Fibroblast of skin of scalp (primary cell): Measurements from ENCODE around the gene ZNF469.

Experiments used
- DNase-seq: peaks from one replicate; pipeline ENCODE4 v3.0.0-alpha.2; 2013

Gene ZNF469

DNA sequence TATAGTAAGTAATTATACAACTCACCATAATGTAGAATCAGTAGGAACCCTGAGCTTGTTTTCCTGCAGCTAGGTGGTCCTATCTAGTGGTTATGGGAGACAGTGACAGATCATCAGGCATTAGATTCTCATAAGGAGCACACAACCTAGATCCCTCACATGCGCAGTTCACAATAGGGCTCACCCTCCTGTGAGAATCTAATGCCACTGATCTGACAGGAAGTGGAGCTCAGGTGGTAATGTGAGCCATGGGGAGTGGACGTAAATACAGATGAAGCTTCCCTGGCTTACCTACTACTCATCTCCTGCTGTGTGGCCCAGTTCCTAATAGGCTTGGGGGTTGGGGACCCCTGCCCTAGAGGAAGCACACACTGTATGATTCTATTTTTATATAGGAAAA, 21.8 kb upstream of the ZNF469 start:
- no peak for DNase-seq

DNA sequence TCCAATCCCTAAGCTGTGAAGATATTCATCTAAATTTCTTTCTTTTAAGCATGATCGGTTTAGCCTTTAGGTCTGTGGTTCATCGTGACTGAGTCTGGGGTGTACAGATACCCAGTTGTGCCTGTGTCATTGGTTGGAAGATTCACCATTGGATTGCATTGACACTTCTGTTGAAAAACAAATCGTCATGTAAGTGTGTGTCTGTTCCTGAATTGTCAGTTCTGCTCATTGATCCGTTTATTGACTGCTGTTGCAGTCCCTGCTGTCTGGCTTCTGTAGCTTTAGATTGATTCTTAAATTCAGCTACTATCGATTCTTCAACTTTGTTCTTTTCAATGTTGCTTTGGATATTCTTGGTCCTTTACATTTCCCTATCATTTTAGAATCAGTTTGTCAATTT, 21.0 kb upstream of the ZNF469 start:
- DNase-seq = no peak

DNA sequence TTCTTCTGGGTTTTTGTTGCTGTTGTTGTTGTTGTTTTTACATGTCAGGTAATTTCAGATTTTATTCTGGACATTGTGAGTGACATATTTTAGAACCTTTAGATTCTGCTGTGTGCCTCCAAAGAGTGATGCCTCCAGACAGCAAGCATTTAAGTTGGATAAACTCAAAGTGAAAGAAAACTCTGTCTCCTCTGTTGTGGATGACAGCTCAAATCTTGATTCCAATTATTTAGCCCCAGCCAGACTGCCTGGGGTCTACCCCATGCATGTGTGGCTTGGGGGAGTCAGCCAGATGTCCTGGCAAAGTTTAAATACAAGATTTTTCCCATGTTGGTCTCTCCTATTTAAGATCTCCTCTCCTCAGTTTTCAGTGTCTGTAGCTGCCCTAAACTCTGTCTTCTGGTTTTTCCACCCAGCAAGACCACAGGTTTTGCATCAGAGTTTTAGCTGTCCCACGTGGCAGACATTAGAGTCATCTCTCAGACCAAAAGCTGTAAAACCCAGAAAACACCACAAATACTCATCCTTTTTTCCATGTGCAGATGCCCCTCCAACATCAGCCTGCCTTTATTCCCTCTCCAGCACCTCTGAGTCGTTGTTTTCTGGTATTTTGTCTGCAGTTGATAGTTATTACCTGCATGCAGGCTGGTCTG, 19.4 kb upstream of the ZNF469 start:
- no peak for DNase-seq

DNA sequence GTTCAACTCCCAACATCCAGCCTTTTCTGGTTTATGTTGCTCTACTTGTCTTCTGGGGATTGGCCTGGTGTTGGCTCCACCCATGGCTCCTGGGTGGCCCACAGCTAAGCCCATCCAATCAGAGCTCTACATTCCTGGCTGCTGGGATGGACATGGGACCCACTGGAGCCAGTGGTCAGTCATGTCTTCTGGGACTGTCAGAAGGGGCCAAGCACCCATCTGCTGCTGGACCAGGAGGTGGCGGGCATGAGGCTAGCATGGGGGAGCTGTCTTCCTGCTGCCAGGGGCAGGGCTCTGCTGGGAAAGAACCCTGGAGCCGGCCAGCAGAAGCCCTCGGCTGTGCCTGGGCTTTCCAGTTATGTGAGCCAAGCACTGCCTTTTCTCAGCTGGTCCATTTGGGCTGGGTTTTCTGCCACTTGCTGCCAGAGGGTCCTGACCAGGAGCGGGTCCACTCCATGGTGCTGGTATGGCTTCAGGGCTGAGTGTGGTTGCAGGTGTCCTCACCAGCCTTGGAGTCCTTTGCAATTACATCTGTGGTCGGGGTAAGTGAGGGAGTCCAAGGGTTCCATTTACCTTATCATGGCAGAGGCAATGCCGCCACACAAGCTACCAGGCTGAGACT, 17.4 kb upstream of the ZNF469 start:
- DNase-seq = no peak

DNA sequence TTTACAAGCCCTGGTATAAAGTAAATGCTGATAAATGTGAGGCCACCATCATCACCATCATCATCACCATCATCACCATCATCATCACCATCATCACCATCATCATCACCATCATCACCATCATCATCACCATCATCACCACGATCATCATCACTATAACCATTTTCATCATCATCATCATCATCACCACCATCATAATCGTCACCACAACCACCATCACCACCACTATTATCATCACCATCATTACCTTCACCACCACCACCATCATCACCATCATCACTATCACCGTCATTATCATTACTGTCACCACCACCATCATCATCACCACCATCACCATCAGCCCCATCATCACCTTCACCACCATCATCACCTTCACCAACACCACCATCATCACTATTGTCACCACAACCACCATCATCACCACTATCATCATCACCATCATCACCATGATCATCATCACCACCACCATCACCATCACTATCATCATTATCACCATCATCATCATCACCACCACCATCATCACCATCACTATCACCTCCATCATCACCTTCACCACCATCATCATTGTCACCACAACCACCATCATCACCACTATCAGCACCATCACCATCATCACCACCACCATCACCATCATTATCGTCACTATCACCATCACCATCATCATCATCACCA, 16.6 kb upstream of the ZNF469 start:
- no peak for DNase-seq

DNA sequence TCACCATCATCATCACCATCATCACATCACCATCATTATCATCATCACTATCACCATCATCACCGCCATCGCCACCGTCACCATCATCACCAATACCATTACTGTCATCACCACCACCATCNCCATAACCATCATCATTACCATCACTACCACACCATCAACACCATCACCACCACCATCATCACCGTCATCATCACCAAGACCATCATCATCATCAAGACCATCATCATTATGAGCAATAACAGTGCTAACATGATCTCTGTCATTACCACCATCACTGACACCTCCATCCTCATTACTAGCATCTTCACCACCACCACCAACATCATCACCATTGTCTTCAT, 16.1 kb upstream of the ZNF469 start:
- DNase-seq = no peak

DNA sequence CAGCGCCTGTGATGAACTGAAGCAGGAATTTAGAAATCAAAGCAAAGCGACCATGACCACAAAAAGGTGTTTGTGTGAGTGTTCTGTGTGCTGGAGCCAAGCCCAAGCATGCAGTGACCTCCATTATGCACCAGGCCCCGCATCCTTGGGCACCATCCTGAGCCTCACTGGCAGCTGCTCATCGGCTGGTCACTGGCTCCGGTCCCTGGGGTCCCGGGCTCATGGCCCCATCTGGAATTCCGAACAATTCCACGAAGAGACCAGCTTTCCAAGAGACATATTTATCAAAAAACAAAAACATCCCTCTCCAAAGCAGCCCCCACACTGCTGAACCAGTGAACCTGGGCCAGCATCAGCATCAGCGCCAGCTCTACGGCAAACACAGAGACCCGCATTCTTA, 15.2 kb upstream of the ZNF469 start:
- no peak for DNase-seq

DNA sequence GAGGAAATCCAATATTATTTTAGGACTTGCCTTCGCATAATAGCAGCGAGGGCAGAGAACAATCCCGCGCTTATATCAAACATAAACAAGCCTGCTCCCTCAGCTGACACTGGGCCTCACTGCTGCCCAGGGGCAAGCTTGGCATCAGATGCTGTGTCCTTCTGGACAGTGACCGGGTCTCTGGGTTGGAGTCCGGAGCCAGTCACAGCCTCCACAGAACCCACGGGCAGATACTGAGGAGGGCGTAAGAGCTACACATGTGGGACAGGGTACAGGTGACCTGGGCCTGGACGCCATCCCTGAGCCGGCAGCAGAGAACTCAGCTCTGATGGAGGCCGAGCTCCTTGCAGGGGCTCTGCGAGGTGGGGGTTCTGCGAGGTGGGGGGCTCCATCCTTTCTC, 14.7 kb upstream of the ZNF469 start:
- DNase-seq = no peak

DNA sequence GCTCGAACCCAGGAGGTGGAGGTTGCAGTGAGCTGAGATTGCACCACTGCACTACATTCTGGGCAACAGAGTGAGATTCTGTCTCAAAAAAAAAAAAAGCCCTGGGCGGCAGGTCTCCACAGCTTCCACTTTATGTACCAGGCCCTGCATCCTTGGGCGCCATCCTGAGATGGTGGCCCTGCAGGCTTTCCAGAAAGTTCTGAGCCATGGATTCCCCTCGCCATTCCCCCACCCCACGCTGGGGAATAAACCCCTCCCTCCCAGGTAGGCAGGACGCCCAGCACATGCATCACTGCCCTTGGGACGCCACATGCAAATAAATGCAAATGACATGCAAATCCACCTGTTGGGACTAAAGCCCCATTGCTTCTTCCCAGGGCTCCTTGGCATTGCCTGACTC, 13.8 kb upstream of the ZNF469 start:
- no peak for DNase-seq

DNA sequence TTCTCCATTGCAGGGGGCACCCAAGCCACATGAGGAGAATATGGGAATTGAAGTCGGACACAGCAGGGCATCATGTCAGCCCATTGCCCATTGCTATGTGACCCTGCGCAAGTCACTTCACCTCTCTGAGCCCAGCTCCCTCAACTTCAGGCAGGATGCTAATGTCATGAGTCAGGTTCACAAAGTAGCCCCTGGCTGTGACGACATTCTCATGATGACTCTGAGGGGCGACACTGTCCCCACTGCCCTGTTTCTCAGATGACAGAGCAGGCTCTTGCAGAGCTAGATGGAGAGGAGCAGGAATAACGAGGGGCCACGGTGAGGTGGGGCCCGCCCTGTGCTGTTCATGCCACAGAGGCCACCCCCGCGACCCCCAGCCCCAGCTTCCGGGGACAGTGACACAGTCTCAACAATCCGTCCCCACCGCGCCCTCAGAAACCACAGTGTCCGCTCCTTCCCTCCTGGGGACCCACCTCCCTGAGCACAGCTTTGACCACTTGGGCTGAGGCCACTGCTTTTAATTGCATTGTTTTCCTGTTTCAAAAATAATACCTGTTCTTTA, 13.2 kb upstream of the ZNF469 start:
- no peak for DNase-seq

DNA sequence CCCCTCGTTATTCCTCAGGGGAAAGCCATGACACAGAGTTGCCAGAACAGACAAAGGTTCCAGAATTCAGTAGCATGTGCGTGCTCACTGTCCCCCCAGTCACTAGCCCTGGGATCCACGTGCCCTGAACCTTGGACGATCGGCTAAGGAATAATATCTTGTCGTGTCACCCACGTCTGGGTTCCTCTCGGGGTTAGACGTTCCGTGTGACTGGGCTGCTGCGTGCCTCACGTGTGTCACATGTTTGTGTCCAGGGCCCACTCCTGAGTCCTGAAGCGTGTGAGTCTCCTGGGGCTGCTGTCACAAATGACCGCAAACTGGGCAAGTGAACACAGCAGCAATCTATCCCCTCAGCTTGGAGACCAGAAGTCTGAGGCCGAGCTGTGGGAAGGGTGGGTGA, 12.4 kb upstream of the ZNF469 start:
- DNase-seq = no peak

DNA sequence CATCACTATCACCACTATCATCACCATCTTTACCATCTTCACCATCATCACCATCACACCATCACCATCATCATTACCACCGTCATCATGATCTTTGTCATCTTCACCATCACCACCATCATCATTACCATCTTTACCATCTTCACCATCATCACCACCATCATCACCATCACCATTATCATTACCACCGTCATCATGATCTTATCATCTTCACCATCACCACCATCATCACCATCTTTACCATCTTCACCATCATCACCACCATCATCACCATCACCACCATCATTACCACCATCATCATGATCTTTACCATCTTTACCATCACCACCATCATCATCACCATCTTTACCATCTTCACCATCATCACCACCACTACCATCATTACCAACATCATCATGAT, 10.2 kb upstream of the ZNF469 start:
- no peak for DNase-seq

DNA sequence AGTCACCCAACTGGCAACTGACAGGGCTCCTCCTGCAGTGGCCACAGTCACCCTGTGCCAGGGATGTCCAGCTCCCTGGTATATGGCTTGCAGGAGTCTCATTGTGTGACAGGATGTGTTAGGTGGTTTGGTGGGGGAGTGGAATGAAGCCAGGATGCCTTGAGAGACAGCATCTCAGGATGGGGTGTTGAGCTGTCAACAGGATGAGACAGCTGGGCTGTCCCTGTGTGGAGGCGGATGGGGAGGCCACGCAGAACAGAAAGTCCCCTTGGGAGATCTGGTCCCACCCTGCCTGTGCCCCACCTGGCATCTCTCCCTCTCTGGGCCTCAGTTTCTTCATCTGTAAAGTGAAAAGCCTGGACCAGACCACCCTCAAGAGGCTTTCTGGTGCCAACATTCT, 9.5 kb upstream of the ZNF469 start:
- DNase-seq = no peak

DNA sequence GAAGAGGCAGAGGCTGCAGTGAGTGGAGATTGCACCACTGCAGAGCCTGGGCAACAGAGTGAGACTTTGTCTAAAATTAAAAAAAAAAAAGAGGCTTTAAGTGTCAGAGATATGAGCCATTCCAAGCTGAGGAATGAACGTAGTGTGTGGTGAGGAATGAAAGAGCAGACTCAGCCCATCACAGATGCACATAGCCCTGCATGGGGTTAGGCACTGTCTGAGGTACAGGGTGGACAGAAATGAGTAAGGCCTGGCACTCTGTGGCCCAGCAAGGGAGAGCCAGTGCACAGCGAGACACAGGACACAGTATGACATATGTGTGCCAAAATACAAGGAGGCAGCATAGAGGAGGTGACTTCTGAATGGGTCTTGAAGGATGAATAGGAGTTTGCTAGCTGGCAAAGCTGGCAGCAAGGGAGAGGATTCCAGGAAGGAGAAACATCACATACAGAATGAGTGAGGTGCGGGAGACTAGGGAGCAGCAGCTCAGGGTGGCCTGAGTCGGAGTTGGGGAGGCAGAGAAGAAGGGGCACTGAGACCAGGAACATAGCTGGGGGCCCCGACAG, 8.7 kb upstream of the ZNF469 start:
- no peak for DNase-seq

DNA sequence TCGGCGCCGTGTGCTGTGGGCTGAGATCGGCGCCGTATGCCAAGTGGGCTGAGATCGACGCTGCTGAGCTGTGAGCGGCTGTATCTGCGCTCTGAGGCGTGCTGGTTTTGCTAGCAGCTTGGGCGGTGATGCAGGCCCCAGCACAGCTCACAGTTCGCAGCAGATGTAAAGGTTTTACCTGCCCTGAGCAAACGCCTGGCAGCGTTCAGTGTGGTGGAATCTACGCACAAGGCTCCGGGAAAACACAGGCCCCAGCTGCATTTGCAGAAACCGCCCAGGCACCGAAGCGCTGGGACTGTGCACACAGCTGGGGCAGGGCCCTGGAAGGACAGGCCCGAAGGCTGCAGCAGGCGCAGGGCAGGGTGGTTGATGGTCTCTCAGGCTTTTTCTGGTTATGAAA, 8.0 kb upstream of the ZNF469 start:
- no peak for DNase-seq

DNA sequence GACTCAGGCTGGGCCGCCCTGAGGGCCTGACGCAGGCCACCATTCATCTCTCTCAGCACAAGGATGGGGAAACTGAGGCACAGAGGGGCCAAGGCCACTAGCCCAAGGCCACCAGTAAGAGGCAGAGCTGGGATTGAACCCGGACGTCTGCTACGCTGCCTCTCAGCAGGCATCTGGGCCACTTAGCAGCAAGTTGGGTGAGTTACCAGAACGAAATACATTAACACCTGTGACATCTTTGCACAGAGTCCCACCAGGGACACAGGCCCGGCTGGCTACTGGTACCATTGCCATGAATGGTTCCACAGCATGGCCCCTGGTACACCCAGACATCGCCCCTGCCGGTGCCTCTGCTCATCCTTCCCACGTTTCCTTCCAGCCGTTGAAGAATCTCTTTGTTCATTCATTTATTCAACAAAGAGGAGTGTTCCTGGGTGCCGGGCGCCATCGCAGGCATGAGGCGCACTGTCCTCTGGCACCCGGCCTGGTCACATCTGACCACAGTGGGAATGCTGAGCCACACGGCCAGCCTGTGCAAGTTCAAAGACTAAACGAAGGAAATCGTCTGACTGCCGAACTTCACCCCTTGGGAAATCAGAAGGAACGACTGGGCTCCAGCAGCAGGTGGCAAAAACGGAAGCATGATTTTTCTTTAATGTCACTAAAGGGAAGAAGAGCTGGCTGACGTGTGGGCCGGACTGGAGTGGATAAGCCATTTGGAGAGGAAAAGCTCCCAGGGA, 7.4 kb upstream of the ZNF469 start:
- no peak for DNase-seq

DNA sequence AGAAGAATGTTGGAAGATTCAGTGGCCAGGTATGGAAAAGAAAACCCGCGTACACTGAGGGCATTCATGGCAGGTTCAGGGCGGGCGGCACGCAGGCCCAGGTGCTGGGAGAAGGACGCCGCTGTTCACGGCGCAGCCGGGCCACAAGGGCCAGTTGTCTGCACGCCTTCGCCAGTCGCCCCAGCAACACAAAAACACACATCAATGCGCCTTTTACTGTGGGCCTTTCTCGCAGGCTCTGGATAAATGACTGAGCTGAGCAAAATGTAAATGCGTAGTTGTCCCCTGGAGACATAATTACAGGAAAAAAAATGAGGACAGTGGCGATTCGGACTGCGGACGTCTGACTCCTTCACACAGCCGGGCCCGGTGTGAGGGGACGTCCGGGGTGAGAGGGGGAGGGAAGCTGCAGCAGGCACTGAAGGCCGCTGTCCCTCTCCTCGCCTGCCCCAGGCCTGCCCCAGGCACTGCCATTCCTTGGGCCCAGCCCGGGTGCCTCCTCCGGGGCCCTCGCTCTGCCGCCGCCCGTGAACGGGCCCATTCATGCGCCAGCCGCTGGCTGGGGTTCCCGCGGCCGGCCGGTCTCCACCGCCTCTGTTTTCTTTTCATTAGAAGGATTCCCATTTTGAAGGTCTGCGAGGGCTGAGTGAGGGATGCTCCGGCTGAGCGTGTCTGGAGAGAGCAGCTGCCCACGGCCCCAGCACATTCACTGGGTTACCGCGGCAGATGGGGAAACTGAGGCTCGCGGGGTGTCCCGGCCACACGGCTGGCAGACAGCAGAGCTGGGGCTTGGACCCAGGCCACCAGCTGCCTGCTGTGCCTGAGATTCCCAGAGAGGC, 6.5 kb upstream of the ZNF469 start:
- no peak for DNase-seq

DNA sequence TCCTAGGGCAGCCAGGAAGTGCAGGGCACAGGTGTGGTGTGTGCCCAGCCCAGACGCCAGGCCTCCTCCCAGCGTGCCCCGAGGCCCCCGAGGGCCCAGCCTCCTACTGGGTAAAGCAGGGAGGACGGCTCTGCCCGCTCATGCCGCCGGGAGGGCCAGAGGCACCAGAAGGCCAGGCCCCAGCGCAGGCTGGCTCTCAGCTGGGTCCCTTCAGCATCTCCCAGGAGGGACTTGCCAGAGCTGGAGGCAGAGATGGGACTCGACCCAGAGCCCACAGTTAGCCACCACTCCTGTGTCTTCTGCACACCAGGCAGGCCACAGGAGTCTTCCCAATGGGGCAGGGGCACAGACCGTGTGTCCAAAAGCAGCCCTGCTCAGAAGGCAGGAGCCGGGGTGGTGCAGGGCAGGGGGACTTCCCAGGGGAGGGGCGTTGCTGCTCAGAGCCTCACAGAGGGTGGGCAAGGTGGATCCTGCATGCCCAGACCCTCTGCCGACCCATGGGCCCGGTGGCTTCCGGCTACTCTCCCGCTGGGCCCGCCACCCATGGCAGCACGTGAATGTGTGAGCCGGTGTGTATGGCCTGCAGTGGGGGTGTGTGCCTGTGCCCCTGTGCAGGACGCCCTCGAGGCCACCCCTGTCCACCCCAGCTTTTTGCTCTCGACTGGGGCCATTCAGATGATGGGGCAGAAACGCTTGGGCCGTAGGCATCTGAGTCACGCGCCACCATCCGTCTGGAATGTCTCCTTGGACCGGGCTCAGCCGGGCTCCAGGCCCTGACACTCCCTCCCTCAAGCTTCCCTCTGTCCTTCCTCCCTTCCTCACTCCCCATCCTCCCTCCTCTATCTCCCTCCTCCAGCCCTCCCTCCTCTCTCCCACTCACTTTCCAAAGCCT, 5.7 kb upstream of the ZNF469 start:
- peak; percentile 36 for DNase-seq

DNA sequence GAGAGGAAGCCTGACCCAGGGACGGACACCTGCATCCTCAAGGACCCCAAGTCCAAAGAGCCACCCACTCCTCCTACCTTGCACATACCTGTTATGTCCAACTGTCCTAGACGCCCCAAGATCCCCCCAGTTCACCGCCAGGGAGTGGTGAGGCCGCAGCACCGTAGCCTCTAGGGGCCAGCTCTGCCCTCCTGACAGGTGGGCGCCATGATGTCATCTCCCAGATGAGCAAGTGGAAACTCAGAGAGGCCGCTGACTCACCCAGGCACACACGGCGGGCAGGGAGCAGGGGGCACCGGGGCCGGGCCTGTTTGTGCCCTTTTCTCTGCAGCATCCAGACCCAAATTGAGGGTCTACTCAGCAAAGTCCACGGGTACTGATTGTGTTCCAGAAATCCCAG, 4.8 kb upstream of the ZNF469 start:
- no peak for DNase-seq

DNA sequence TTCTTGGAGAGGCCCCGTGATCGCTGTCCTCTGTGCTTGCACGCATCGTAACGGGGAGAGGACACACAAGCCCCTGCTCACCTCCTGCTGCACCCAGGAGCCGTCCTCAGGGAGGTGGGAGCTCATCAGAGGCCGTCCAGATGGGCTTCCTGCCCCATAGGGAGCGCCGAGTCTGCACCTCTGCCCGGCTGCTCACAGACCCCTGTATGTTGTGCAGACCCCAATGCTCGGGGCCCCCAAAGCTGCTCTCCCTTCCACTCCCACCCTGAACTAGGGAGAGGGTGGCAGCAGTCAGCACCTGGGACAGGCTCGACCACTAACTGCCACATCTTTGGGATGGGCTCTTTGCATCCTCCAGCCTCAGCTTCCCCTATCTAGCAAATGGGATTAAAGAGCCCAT, 4.4 kb upstream of the ZNF469 start:
- DNase-seq = no peak
